GM12891 (cell line): Measurements from ENCODE around the gene PSG2.

ENCODE experiments used
- POLR2A ChIP-seq: IDR thresholded peaks from 2 replicates; pipeline ENCODE4 v1.6.1; 2011; ENCODE audit warnings: low read depth, low read length, control low read depth
- POLR2AphosphoS5 ChIP-seq: IDR thresholded peaks from 2 replicates; pipeline ENCODE4 v1.6.1; 2011; ENCODE audit warnings: low read depth, low read length, control low read depth
- POU2F2 ChIP-seq: IDR thresholded peaks from 2 replicates; pipeline ENCODE4 v1.6.1; 2011; ENCODE audit warnings: low read depth, mild to moderate bottlenecking, control low read depth, low read length, moderate library complexity
- TAF1 ChIP-seq: IDR thresholded peaks from 2 replicates; pipeline ENCODE4 v1.6.1; 2011; ENCODE audit warnings: low read depth, low read length, control low read depth

DNA sequence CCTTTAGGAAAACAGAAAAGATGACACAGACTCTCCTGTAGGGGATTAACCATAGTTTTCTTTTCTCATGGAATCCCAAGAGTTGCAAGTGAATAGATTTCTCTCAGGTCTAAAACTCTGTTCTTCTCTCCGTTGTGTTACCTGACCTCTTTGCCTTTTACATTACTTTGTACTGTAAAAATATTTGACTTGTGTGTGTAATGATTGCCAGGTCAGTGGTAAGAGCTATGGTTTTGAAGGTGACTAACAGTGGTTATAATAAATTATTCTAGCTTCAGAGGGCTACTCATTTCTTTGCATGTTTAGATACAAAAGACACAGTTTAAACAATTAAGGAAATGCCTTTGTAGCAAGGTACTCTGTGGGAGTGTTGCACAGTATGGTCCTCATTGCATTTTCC is 23.0 kb upstream of the PSG2 start:
- TF ChIP-seq POLR2A (no peak), TAF1 (no peak), POLR2AphosphoS5 (no peak), POU2F2 (no peak)
